AG04450 (cell line): ENCODE data around the gene GABRB2. TPM values are rescaled to one million over a fixed set of nuclear protein-coding genes. Genes with fewer than 3 reads are reported as not detected.

Experiments used
- CTCF ChIA-PET: fragments of 300-600, 350-600 bp; formaldehyde crosslinking; extraction: SDS; loops from one replicate; lab custom pipeline; 2022; ENCODE audit warnings: antibody characterized with exemption, inconsistent platforms; lab: Charles Lee
- POLR2A ChIA-PET: fragments of 350-600 bp; formaldehyde crosslinking; extraction: SDS; loops from one replicate; lab custom pipeline; 2021; ENCODE audit warnings: antibody characterized with exemption, inconsistent platforms; lab: Yijun Ruan, JAX
- DNase-seq: peaks from one replicate; pipeline ENCODE4 v3.0.0-alpha.2; 2011; ENCODE audit warnings: low read depth, low spot score
- H3K27ac ChIP-seq: one replicate; pipeline ENCODE4 v1.5.1; 2012; ENCODE audit warnings: low read depth, low read length, control low read depth
- H3K27me3 ChIP-seq: one replicate; pipeline ENCODE4 v1.6.0; 2012; ENCODE audit warnings: low read length; ENCODE audit not compliant: control insufficient read depth, insufficient read depth
- H3K4me3 ChIP-seq: 2 replicates; pipeline ENCODE4 v1.5.1; 2011; ENCODE audit warnings: mild to moderate bottlenecking, low read depth, low read length, control low read depth
- H3K9me3 ChIP-seq: 2 replicates; pipeline ENCODE4 v1.5.1; 2012; ENCODE audit warnings: low read length; ENCODE audit not compliant: control insufficient read depth, insufficient read depth
- polyA plus RNA-seq: library from polyadenylated mRNA; depleted of rRNA; stranded (reverse); fragments of >200 nt; gene quantifications from 2 replicates; pipeline ENCODE4 v1.2.3, GENCODE V29; 2011
- TF ChIP-seq, protein P1 (sequence below): IDR thresholded peaks from 2 replicates; pipeline ENCODE4 v1.5.1; 2011; ENCODE audit warnings: low read depth, low read length, control low read depth, inconsistent platforms

The GABRB2 gene
- polyA plus RNA-seq, 1 experiment, result not detected

DNA sequence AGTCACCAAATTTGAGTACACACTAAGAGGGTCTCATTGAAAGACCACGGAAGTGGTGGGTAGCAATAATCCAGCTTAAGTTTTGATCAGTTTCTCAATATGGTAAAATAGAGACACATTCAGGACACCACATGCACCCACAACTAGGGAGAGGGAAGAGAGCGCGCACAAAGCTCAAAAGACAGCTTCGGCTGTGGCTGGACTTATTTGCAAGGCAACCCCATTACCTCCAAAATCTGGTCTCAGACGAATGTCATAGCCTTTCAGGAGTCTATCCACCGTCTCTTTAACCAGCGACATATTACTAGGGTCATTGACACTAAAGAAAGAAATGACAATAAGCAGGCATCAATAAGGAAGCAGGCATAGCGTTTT lies 443 bp downstream of the GABRB2 start:
- Histone ChIP-seq H3K27ac (no peak overlapping the region), H3K27me3 (peaks cover 3% of the 10 kb centered on the region), H3K4me3 (no peak overlapping the region), H3K9me3 (no peaks in the 10 kb centered on the region; the same call in 1 of the 2 replicates)
- CTCF ChIA-PET, result interaction anchor here (0.7 to 1.6 kb wide), 3 partner anchors 13 to 1862 kb away, joined by 3 to 9 read pairs (median 5); no protein-coding TSS in a partner anchor
- no peak for DNase-seq
- POLR2A ChIA-PET, result no interaction called here
- TF ChIP-seq, protein P1, sequence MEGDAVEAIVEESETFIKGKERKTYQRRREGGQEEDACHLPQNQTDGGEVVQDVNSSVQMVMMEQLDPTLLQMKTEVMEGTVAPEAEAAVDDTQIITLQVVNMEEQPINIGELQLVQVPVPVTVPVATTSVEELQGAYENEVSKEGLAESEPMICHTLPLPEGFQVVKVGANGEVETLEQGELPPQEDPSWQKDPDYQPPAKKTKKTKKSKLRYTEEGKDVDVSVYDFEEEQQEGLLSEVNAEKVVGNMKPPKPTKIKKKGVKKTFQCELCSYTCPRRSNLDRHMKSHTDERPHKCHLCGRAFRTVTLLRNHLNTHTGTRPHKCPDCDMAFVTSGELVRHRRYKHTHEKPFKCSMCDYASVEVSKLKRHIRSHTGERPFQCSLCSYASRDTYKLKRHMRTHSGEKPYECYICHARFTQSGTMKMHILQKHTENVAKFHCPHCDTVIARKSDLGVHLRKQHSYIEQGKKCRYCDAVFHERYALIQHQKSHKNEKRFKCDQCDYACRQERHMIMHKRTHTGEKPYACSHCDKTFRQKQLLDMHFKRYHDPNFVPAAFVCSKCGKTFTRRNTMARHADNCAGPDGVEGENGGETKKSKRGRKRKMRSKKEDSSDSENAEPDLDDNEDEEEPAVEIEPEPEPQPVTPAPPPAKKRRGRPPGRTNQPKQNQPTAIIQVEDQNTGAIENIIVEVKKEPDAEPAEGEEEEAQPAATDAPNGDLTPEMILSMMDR, result no peak

DNA sequence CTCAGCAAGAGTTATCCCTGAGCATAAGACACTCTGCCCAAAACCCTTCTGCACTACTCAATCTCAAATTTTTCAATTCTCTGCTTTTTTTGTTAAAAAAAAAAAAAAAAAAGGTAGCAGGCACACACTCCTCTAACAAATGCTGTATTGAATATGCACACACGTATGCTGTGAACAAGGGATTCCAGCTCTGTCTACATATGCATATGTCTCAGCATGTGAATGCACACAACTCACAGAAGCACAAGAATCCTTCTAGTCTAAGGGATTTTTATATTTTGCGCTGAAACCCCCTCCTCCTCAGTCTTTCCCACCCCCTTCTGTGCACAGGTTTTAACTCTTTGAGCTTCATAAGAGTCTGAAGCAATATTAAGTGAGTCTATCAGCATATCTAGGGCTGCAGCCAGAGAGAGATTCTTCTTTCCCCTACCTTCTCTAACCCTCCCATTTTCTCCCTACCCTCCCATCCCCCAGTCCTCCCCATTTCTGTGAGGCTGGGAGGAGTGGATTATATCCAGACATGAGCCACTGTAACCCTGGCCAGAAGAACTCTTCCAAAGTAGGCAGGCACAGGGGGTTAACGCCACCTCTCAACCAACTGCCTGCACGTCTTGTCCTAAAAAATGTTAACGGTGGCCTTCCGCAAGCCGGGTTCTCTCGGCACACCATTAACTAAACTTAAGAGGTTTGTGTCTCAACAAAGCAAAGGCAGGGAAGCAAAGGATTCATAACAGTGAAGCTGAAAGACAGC lies 1.0 kb downstream of the GABRB2 start:
- CTCF ChIA-PET, result interaction anchor here (0.7 to 1.6 kb wide), 3 partner anchors 12 to 1863 kb away, joined by 3 to 9 read pairs (median 5); no protein-coding TSS in a partner anchor
- Histone ChIP-seq H3K27ac (no peak overlapping the region), H3K4me3 (no peak overlapping the region), H3K27me3 (peaks cover 3% of the 10 kb centered on the region), H3K9me3 (no peaks in the 10 kb centered on the region; the same call in 1 of the 2 replicates)
- no peak for DNase-seq
- TF ChIP-seq, protein P1, result no peak
- POLR2A ChIA-PET, result no interaction called here

- ChIA-PET CTCF (interaction anchor here (1.1 to 2.3 kb wide), 2 partner anchors 10 to 1864 kb away, joined by 4 to 23 read pairs; no protein-coding TSS in a partner anchor), POLR2A (no interaction called here)
- H3K27ac ChIP-seq, result no peak overlapping the region
- DNase-seq, result no peak
- H3K4me3 ChIP-seq, result no peak overlapping the region
- H3K27me3 ChIP-seq, result peaks cover 3% of the 10 kb centered on the region
- no peaks in the 10 kb centered on the region; the same call in 1 of the 2 replicates for H3K9me3 ChIP-seq
- TF ChIP-seq, protein P1, result peak; percentile 60
These were observed 2.2 kb downstream of the GABRB2 start for GRCh38 chr5:161544350-161544765.

GRCh38 chr5:161539016-161539415 lies 7.5 kb downstream of the GABRB2 start:
- H3K4me3 ChIP-seq, result no peak overlapping the region
- TF ChIP-seq, protein P1, result no peak
- no peak for DNase-seq
- ChIA-PET CTCF (interaction anchor here (1.0 kb wide), 1 partner anchor 1870 kb away, joined by 3 read pairs; no protein-coding TSS in a partner anchor), POLR2A (no interaction called here)
- no peaks in the 10 kb centered on the region for H3K27me3 ChIP-seq
- no peaks in the 10 kb centered on the region for H3K9me3 ChIP-seq
- no peak overlapping the region for H3K27ac ChIP-seq

DNA sequence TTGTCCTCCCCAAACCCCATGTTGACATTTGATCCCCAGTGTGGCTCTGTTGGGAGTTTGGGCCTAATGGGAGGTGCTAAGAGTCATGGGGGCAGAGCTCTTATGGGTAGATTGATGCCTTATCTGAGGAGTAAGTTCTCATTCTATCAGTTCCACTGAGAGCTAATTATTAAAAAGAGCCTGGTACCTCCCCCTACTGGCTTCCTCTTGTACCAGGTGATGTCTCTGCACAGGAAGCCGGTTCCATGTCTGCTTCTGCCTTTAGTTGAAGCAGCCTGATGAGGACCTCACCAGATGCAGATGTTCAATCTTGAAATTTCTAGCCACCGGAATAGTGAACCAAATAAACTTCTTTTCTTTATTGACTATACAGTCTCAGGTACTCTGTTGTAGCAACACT lies 10.8 kb downstream of the GABRB2 start:
- CTCF ChIA-PET, result no interaction called here
- DNase-seq, result no peak
- POLR2A ChIA-PET, result no interaction called here
- Histone ChIP-seq H3K9me3 (no peaks in the 10 kb centered on the region), H3K27me3 (no peaks in the 10 kb centered on the region), H3K4me3 (no peak overlapping the region), H3K27ac (no peak overlapping the region)
- TF ChIP-seq, protein P1, result no peak
